Mesenchymal stem cell (in vitro differentiated cells and primary cell): ENCODE data around the gene LPP.

ENCODE experiments used
- DNase-seq: peaks from one replicate; pipeline ENCODE4 v3.0.0-alpha.2; 2013
- H2AFZ ChIP-seq: one replicate; pipeline ENCODE4 v1.6.1; 2013; ENCODE audit warnings: low read depth, mild to moderate bottlenecking, control low read depth, inconsistent platforms, low read length, moderate library complexity
- H2AK5ac ChIP-seq: 2 replicates; pipeline ENCODE4 v1.6.1; 2013; ENCODE audit warnings: low read length, moderate library complexity, mild to moderate bottlenecking, inconsistent platforms; ENCODE audit not compliant: severe bottlenecking
- H2BK120ac ChIP-seq: one replicate; pipeline ENCODE4 v1.6.1; 2013; ENCODE audit warnings: low read depth, mild to moderate bottlenecking, inconsistent platforms, low read length, moderate library complexity
- H2BK12ac ChIP-seq, 2 experiments: one replicate each; pipeline ENCODE4 v1.6.1; 2013; ENCODE audit warnings: inconsistent platforms in 2 of 2, low read length in 2 of 2, mild to moderate bottlenecking in 2 of 2, moderate library complexity in 2 of 2, control low read depth in 1 of 2
- H2BK15ac ChIP-seq: one replicate; pipeline ENCODE4 v1.6.1; 2013; ENCODE audit warnings: mild to moderate bottlenecking, low read depth, inconsistent platforms; ENCODE audit not compliant: poor library complexity, severe bottlenecking
- H2BK5ac ChIP-seq: 2 replicates; pipeline ENCODE4 v1.6.1; 2013; ENCODE audit warnings: low read depth, mild to moderate bottlenecking, low read length, control low read depth, inconsistent platforms; ENCODE audit not compliant: poor library complexity, severe bottlenecking
- H3K14ac ChIP-seq, 2 experiments: one replicate each; pipeline ENCODE4 v1.6.1; 2013; ENCODE audit warnings: inconsistent platforms in 2 of 2, low read length in 2 of 2, control low read depth in 1 of 2, mild to moderate bottlenecking in 1 of 2, moderate library complexity in 1 of 2
- H3K18ac ChIP-seq, 2 experiments: one replicate each; pipeline ENCODE4 v1.6.1; 2013; ENCODE audit warnings: inconsistent platforms in 2 of 2, low read length in 2 of 2, control low read depth in 1 of 2, low read depth in 1 of 2, mild to moderate bottlenecking in 1 of 2
- H3K23ac ChIP-seq, 2 experiments: one replicate each; pipeline ENCODE4 v1.6.1; 2013; ENCODE audit warnings: inconsistent platforms in 2 of 2, low read length in 2 of 2, mild to moderate bottlenecking in 2 of 2, moderate library complexity in 2 of 2, control low read depth in 1 of 2
- H3K27ac ChIP-seq: 2 replicates; pipeline ENCODE4 v1.5.1; 2013; ENCODE audit warnings: mild to moderate bottlenecking, moderate library complexity, low read length, control low read depth, inconsistent platforms; ENCODE audit not compliant: poor library complexity, severe bottlenecking
- H3K27me3 ChIP-seq, 2 experiments: 2 replicates each; pipeline versions ENCODE4 v1.6.1 to v1.7.0; 2013; ENCODE audit warnings: low read length in 2 of 2, mild to moderate bottlenecking in 2 of 2, moderate library complexity in 2 of 2, control low read depth in 1 of 2, inconsistent platforms in 1 of 2; ENCODE audit not compliant: control insufficient read depth in 1 of 2, insufficient read depth in 1 of 2
- H3K36me3 ChIP-seq, 2 experiments: 2 replicates each; pipeline versions ENCODE4 v1.6.1 to v1.7.0; 2013; ENCODE audit warnings: low read length in 2 of 2, control low read depth in 1 of 2, inconsistent platforms in 1 of 2, low read depth in 1 of 2, mild to moderate bottlenecking in 1 of 2; ENCODE audit not compliant: insufficient read depth in 2 of 2, control insufficient read depth in 1 of 2
- H3K4ac ChIP-seq, 2 experiments: one replicate each; pipeline ENCODE4 v1.6.1; 2013; ENCODE audit warnings: inconsistent platforms in 2 of 2, low read length in 2 of 2, mild to moderate bottlenecking in 2 of 2, moderate library complexity in 2 of 2, control low read depth in 1 of 2, low read depth in 1 of 2
- H3K4me1 ChIP-seq: 2 replicates; pipeline ENCODE4 v1.6.1; 2013; ENCODE audit warnings: low read depth, low read length, control low read depth; ENCODE audit not compliant: control insufficient read depth, insufficient read depth
- H3K4me2 ChIP-seq: 2 replicates; pipeline ENCODE4 v1.6.1; 2013; ENCODE audit warnings: low read length, mild to moderate bottlenecking, inconsistent platforms; ENCODE audit not compliant: poor library complexity, severe bottlenecking
- H3K4me3 ChIP-seq, 2 experiments: 2 replicates each; pipeline versions ENCODE4 v1.5.1 to v1.7.0; 2013; ENCODE audit warnings: low read length in 2 of 2, mild to moderate bottlenecking in 2 of 2, control low read depth in 1 of 2, low read depth in 1 of 2; ENCODE audit not compliant: insufficient read depth in 1 of 2
- H3K79me1 ChIP-seq: replicated peaks from 2 replicates; pipeline ENCODE4 v1.6.1; 2013; ENCODE audit warnings: mild to moderate bottlenecking, control low read depth, low read length, inconsistent platforms; ENCODE audit not compliant: poor library complexity, severe bottlenecking
- H3K9ac ChIP-seq: 2 replicates; pipeline ENCODE4 v1.7.0; 2013; ENCODE audit warnings: mild to moderate bottlenecking, low read length, moderate library complexity
- H3K9me3 ChIP-seq: 2 replicates; pipeline ENCODE4 v1.7.0; 2013; ENCODE audit warnings: mild to moderate bottlenecking, low read length; ENCODE audit not compliant: control insufficient read depth
- H4K8ac ChIP-seq: one replicate; pipeline ENCODE4 v1.6.1; 2013; ENCODE audit warnings: inconsistent platforms, mild to moderate bottlenecking, low read length, moderate library complexity
- H4K91ac ChIP-seq: one replicate; pipeline ENCODE4 v1.6.1; 2013; ENCODE audit warnings: mild to moderate bottlenecking, low read length, inconsistent platforms
- WGBS: methylation state at CpG from one replicate; pipeline ENCODE4 v1.1.7; 2013; ENCODE audit warnings: mixed read lengths; 5-methylcytosine and 5-hydroxymethylcytosine counted together

The LPP gene

DNA sequence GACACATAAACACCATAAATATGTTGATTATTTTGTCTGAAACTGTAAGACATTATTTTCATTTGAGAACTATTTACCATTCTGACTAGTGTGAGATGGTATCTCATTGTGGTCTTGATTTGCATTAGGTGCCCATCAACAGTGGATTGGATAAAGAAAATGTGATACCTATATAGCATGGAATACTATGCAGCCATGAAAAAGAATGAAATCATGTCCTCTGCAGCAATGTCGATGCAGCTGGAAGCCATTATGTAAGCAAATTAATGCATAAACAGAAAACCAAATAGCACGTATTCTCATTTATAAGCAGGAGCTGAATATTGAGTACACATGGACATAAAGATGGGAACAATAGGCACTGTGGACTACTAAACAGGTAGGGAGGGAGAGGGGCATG lies 759.1 kb downstream of the LPP start:
- no peak overlapping the region for H3K9ac ChIP-seq
- WGBS, result 100% methylated on average over 1 of the region's 2 CpGs
- no peak overlapping the region for H3K18ac ChIP-seq
- H3K27me3 ChIP-seq, result no peaks in the 10 kb centered on the region
- no peak overlapping the region for H3K4ac ChIP-seq
- H2BK120ac ChIP-seq, result no peak overlapping the region
- H4K8ac ChIP-seq, result no peak overlapping the region
- no peak overlapping the region for H2AK5ac ChIP-seq
- H3K9me3 ChIP-seq, result no peaks in the 10 kb centered on the region
- H4K91ac ChIP-seq, result no peak overlapping the region
- H2AFZ ChIP-seq, result no peak overlapping the region
- peak overlapping the region in 1 of 2 experiments; percentile 33 for H2BK12ac ChIP-seq
- H3K36me3 ChIP-seq, result no peaks in the 10 kb centered on the region
- no peak overlapping the region for H2BK15ac ChIP-seq
- H3K79me1 ChIP-seq, result no peaks in the 10 kb centered on the region
- no peak overlapping the region for H3K14ac ChIP-seq
- no peak for DNase-seq
- H3K4me3 ChIP-seq, result no peak overlapping the region
- no peak overlapping the region for H2BK5ac ChIP-seq
- H3K27ac ChIP-seq, result no peak overlapping the region
- H3K4me1 ChIP-seq, result no peaks in the 10 kb centered on the region
- H3K4me2 ChIP-seq, result no peak overlapping the region
- no peak overlapping the region for H3K23ac ChIP-seq

GRCh38 chr3:188914552-188914951 lies 760.6 kb downstream of the LPP start:
- Histone ChIP-seq H3K27me3 (no peaks in the 10 kb centered on the region), H2AK5ac (no peak overlapping the region), H3K18ac (no peak overlapping the region), H2BK15ac (no peak overlapping the region), H3K79me1 (no peaks in the 10 kb centered on the region), H3K4me3 (no peak overlapping the region), H2BK120ac (no peak overlapping the region), H3K23ac (no peak overlapping the region), H3K4me1 (no peaks in the 10 kb centered on the region), H2BK12ac (no peak overlapping the region), H4K91ac (no peak overlapping the region), H3K36me3 (no peaks in the 10 kb centered on the region), H3K4me2 (no peak overlapping the region), H3K9ac (peak overlapping the region; percentile 46), H2AFZ (no peak overlapping the region), H3K9me3 (no peaks in the 10 kb centered on the region), H3K14ac (no peak overlapping the region), H2BK5ac (no peak overlapping the region), H3K4ac (no peak overlapping the region), H4K8ac (no peak overlapping the region), H3K27ac (no peak overlapping the region)
- WGBS, result 18% methylated on average over 1 of the region's 2 CpGs
- peak; percentile 89 for DNase-seq

GRCh38 chr3:188915127-188915526 lies 761.2 kb downstream of the LPP start:
- H3K4me2 ChIP-seq, result no peak overlapping the region
- no peak for DNase-seq
- H3K4me3 ChIP-seq, result no peak overlapping the region
- H3K23ac ChIP-seq, result no peak overlapping the region
- H3K18ac ChIP-seq, result no peak overlapping the region
- no peak overlapping the region for H2BK15ac ChIP-seq
- no peak overlapping the region for H3K14ac ChIP-seq
- no peaks in the 10 kb centered on the region for H3K27me3 ChIP-seq
- H3K4ac ChIP-seq, result no peak overlapping the region
- H4K91ac ChIP-seq, result no peak overlapping the region
- H2BK5ac ChIP-seq, result no peak overlapping the region
- H2BK120ac ChIP-seq, result no peak overlapping the region
- no peak overlapping the region for H2AK5ac ChIP-seq
- no peaks in the 10 kb centered on the region for H3K4me1 ChIP-seq
- peak overlapping the region; percentile 46 for H3K9ac ChIP-seq
- no peaks in the 10 kb centered on the region for H3K79me1 ChIP-seq
- H2BK12ac ChIP-seq, result no peak overlapping the region
- H3K27ac ChIP-seq, result no peak overlapping the region
- no peak overlapping the region for H4K8ac ChIP-seq
- no peaks in the 10 kb centered on the region for H3K36me3 ChIP-seq
- H3K9me3 ChIP-seq, result no peaks in the 10 kb centered on the region
- H2AFZ ChIP-seq, result no peak overlapping the region
- WGBS, result 84% methylated on average over 1 of the region's 1 CpG

DNA sequence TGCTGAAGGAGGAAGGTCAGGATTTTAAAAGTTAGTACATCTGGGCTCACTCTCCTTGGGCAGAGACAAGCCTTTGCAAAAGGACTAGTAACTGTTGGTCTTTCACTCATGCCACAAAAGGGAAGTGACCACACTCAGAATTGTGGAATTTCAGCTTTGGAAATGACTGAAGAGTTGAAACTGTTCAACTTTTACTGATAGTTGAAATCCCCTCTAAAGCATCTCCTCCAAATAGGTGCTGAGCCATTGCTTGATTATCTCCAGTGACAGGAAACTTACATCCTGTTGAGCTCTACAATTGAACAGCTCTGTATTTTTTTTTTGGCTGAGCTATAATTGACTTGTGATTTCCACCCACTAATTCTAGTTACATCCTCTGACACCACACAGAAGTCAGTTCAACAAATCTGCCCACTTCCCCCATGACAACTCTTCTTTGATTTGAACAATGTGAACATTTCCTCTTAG lies 763.0 kb downstream of the LPP start:
- H3K27ac ChIP-seq, result no peak overlapping the region

More for the DNA sequence above, 763.0 kb downstream of the LPP start:
- no peaks in the 10 kb centered on the region for H3K4me1 ChIP-seq
- H2AFZ ChIP-seq, result no peak overlapping the region
- H3K14ac ChIP-seq, result no peak overlapping the region
- H3K4ac ChIP-seq, result no peak overlapping the region
- H2AK5ac ChIP-seq, result no peak overlapping the region
- H3K23ac ChIP-seq, result no peak overlapping the region
- no peak overlapping the region for H2BK120ac ChIP-seq
- no peaks in the 10 kb centered on the region for H3K27me3 ChIP-seq
- no peak overlapping the region for H2BK12ac ChIP-seq
- no peak overlapping the region for H4K8ac ChIP-seq
- no peaks in the 10 kb centered on the region for H3K36me3 ChIP-seq
- no peaks in the 10 kb centered on the region for H3K9me3 ChIP-seq
- no peak overlapping the region for H3K18ac ChIP-seq
- peak; percentile 26 for DNase-seq
- H3K4me3 ChIP-seq, result no peak overlapping the region
- H3K79me1 ChIP-seq, result no peaks in the 10 kb centered on the region
- H3K9ac ChIP-seq, result no peak overlapping the region
- H2BK15ac ChIP-seq, result no peak overlapping the region
- no peak overlapping the region for H4K91ac ChIP-seq
- no peak overlapping the region for H3K4me2 ChIP-seq
- H2BK5ac ChIP-seq, result no peak overlapping the region
